K562 (cell line): ENCODE data around the gene KRABD2.
A peak's percentile ranks its signal among the peaks of the same experiment; 100 is the strongest.

Experiments
- CCNT2 ChIP-seq: IDR thresholded peaks from 2 replicates; pipeline ENCODE4 v1.6.1; 2011; ENCODE audit warnings: borderline replicate concordance, low read depth, mild to moderate bottlenecking, moderate library complexity, mixed read lengths, low read length; ENCODE audit not compliant: insufficient read length; ENCODE audit errors: extremely low read depth
- DACH1 ChIP-seq: fragments of 450-650 bp; IDR thresholded peaks from 2 replicates; pipeline ENCODE4 v1.6.1; 2018; ENCODE audit not compliant: partially characterized antibody
- DPF2 ChIP-seq: fragments of 450-650 bp; IDR thresholded peaks from 2 replicates; pipeline ENCODE4 v1.6.1; 2016
- ERF ChIP-seq: fragments of 450-650 bp; formaldehyde crosslinking; IDR thresholded peaks from 2 replicates; pipeline ENCODE4 v1.4.0; 2020; ENCODE audit warnings: mild to moderate bottlenecking, mixed read lengths
- ETV1 ChIP-seq: fragments of 450-650 bp; conservative IDR thresholded peaks from 2 replicates; pipeline ENCODE4 v1.6.1; 2016; ENCODE audit warnings: missing genetic modification characterization, control low read depth, low read depth, missing compliant biosample characterization
- HCFC1 ChIP-seq: IDR thresholded peaks from 2 replicates; pipeline ENCODE4 v1.6.1; 2012; ENCODE audit warnings: low read depth, low read length, improper control_type of control experiment
- ILF3 ChIP-seq: fragments of 450-650 bp; IDR thresholded peaks from 2 replicates; pipeline ENCODE4 v1.6.1; 2018; ENCODE audit warnings: antibody characterized with exemption, mild to moderate bottlenecking, moderate library complexity, borderline replicate concordance
- KDM1A ChIP-seq, 2 experiments: fragments of 450-650 bp; IDR thresholded peaks; 2 replicates each; pipeline ENCODE4 v1.6.1; 2016; ENCODE audit warnings: mild to moderate bottlenecking in 2 of 2
- L3MBTL2 ChIP-seq: fragments of 450-650 bp; IDR thresholded peaks from 2 replicates; pipeline ENCODE4 v1.6.1; 2016; ENCODE audit warnings: mild to moderate bottlenecking, moderate library complexity
- MCM3 ChIP-seq: fragments of 450-650 bp; IDR thresholded peaks from 2 replicates; pipeline ENCODE4 v1.6.1; 2016
- NONO ChIP-seq, 2 experiments: fragments of 200-400 bp in 1 of 2; fragments of 450-650 bp in 1 of 2; formaldehyde crosslinking in 1 of 2; IDR thresholded peaks; 2 replicates each; pipeline ENCODE4 v1.6.1; 2017; ENCODE audit warnings: low read depth in 2 of 2, mild to moderate bottlenecking in 2 of 2, moderate library complexity in 2 of 2, low read length in 1 of 2
- PML ChIP-seq: IDR thresholded peaks from 2 replicates; pipeline ENCODE4 v1.6.1; 2012; ENCODE audit warnings: low read length, inconsistent platforms
- POLR2G ChIP-seq: fragments of 200-400 bp; formaldehyde crosslinking; IDR thresholded peaks from 2 replicates; pipeline ENCODE4 v1.6.1; 2017; ENCODE audit warnings: low read depth, mild to moderate bottlenecking, antibody characterized with exemption, low read length, moderate library complexity
- POLR2H ChIP-seq: IDR thresholded peaks from 2 replicates; pipeline ENCODE4 v1.6.1; 2016; ENCODE audit warnings: missing genetic modification characterization, low read depth, mild to moderate bottlenecking, control low read depth, missing compliant biosample characterization, moderate library complexity
- SIRT6 ChIP-seq: IDR thresholded peaks from one replicate; pipeline ENCODE4 v1.6.1; 2012; ENCODE audit warnings: low read depth, mild to moderate bottlenecking, control low read depth, inconsistent platforms, low read length, moderate library complexity
- TCF7 ChIP-seq: sonication (generic); IDR thresholded peaks from 2 replicates; pipeline ENCODE4 v1.6.1; 2016; ENCODE audit warnings: antibody characterized with exemption, borderline replicate concordance
- TEAD1 ChIP-seq, 2 experiments: fragments of 450-650 bp in 1 of 2; sonication (generic) in 1 of 2; formaldehyde crosslinking; IDR thresholded peaks; 2 replicates each; pipeline versions ENCODE4 v1.4.0 to v1.8.0; 2020 to 2022; ENCODE audit warnings: mild to moderate bottlenecking in 2 of 2, missing genetic modification reagents in 1 of 2
- THRAP3 ChIP-seq: fragments of 450-650 bp; IDR thresholded peaks from 2 replicates; pipeline ENCODE4 v1.6.1; 2016; ENCODE audit warnings: mild to moderate bottlenecking, inconsistent platforms, borderline replicate concordance
- ZBTB17 ChIP-seq: fragments of 450-650 bp; formaldehyde crosslinking; IDR thresholded peaks from 2 replicates; pipeline ENCODE4 v1.4.0; 2020; ENCODE audit warnings: mild to moderate bottlenecking
- ZNF212 ChIP-seq: fragments of 450-650 bp; formaldehyde crosslinking; IDR thresholded peaks from 2 replicates; pipeline ENCODE4 v1.4.0; 2020; ENCODE audit warnings: mild to moderate bottlenecking
- TF ChIP-seq, protein P1 (sequence below), 3 experiments: IDR thresholded peaks in 2 of 3; conservative IDR thresholded peaks in 1 of 3; 2 replicates each; pipeline ENCODE4 v1.5.1; 2011 to 2012; ENCODE audit warnings: low read length in 3 of 3, mild to moderate bottlenecking in 3 of 3, control low read depth in 2 of 3, improper control_type of control experiment in 1 of 3, inconsistent platforms in 1 of 3, low read depth in 1 of 3, mixed read lengths in 1 of 3, moderate library complexity in 1 of 3; ENCODE audit not compliant: insufficient read depth in 2 of 3
- TF ChIP-seq, protein P2 (sequence below): fragments of 250-450 bp; sonication (Bioruptor Pico); IDR thresholded peaks from 2 replicates; pipeline ENCODE4 v1.8.0; 2021; ENCODE audit warnings: moderate library complexity, mild to moderate bottlenecking, inconsistent platforms
- TF ChIP-seq, protein P3 (sequence below): fragments of 450-650 bp; formaldehyde crosslinking; IDR thresholded peaks from 2 replicates; pipeline ENCODE4 v1.4.0; 2020; ENCODE audit warnings: mild to moderate bottlenecking, moderate library complexity
- TF ChIP-seq, protein P4 (sequence below), 2 experiments: IDR thresholded peaks; 2 replicates each; pipeline ENCODE4 v1.6.1; 2011; ENCODE audit warnings: borderline replicate concordance in 1 of 2, control low read depth in 1 of 2, low read depth in 1 of 2, low read length in 1 of 2, mild to moderate bottlenecking in 1 of 2, mixed read lengths in 1 of 2, moderate library complexity in 1 of 2; ENCODE audit not compliant: insufficient read depth in 1 of 2, insufficient read length in 1 of 2, poor library complexity in 1 of 2, severe bottlenecking in 1 of 2; ENCODE audit errors: extremely low read depth in 1 of 2

The KRABD2 gene

DNA sequence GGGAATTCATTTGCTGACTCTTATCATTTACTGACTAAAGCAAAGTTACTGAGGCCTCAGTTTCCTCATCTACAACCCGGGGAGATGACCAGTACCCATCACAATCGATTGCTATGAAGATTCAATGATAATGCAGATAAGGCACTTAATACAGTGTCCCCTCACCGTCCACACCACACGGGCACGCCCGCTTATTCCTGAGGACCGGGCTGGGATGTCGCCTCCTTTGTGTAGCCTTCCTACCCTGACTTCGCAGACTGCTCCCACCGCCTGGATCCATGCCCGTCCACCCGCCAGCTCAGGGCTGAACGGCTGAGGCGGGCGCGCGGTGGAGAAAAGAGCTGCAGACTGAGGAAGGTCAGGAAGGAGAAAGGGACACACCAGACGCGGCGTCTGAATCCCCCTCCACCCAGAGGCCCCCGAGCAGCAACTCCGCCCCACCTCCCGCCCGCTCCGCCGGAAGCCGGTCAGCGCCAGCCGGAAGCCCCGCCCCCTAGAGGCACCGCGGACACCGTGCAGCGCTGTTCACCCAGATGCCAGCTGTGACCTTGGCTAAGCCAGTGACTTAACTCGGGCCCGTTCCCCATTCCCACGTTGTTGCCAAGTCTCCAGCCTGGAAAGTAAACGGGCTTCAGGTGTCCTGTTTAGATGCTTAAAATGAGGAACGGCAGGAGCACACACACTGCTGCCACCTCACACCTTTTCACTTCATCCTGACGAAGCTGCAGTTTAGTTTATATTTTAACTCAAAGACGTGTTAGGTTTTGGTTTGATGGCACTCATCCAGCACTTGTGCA is at the start of gene KRABD2 (continued):
- peak; percentile 64 for TF ChIP-seq CCNT2
- TF ChIP-seq ZBTB17 = peak; percentile 47; the same call in 1 of the 2 replicates
- TF ChIP-seq ILF3 = peak; percentile 64; the same call in 1 of the 2 replicates
- TF ChIP-seq, protein P1, sequence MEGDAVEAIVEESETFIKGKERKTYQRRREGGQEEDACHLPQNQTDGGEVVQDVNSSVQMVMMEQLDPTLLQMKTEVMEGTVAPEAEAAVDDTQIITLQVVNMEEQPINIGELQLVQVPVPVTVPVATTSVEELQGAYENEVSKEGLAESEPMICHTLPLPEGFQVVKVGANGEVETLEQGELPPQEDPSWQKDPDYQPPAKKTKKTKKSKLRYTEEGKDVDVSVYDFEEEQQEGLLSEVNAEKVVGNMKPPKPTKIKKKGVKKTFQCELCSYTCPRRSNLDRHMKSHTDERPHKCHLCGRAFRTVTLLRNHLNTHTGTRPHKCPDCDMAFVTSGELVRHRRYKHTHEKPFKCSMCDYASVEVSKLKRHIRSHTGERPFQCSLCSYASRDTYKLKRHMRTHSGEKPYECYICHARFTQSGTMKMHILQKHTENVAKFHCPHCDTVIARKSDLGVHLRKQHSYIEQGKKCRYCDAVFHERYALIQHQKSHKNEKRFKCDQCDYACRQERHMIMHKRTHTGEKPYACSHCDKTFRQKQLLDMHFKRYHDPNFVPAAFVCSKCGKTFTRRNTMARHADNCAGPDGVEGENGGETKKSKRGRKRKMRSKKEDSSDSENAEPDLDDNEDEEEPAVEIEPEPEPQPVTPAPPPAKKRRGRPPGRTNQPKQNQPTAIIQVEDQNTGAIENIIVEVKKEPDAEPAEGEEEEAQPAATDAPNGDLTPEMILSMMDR (IDR thresholded peaks at IDR 0.05 in 2 of 3, conservative IDR thresholded peaks at IDR 0.05 in 1 of 3; ENCODE audit: insufficient read depth in 2 of 3, low read depth in 1 of 3, low read length in 3 of 3) = peak; percentile 49 to 70 (median 56)
- TF ChIP-seq ZNF212 (CRISPR knock-in tag) = 0 out of 2 replicates have a peak, but pooled peaks have one; percentile 29
- TF ChIP-seq, protein P2, sequence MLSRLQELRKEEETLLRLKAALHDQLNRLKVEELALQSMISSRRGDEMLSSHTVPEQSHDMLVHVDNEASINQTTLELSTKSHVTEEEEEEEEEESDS (CRISPR knock-in tag) = no peak
- no peak for TF ChIP-seq MCM3
- TF ChIP-seq DACH1 = peak; percentile 50
- TF ChIP-seq L3MBTL2 = peak; percentile 78
- no peak for TF ChIP-seq DPF2
- TF ChIP-seq ETV1 (tag) = 0 out of 2 replicates have a peak, but pooled peaks have one; percentile 19
- TF ChIP-seq TEAD1 (CRISPR knock-in tag; IDR thresholded peaks at IDR 0.05) = peak in 1 of 2 experiments; percentile 68; a peak in 2 of 4 replicates
- TF ChIP-seq POLR2G = peak; percentile 84
- TF ChIP-seq HCFC1 = 0 out of 2 replicates have a peak, but pooled peaks have one; percentile 24
- TF ChIP-seq ERF (CRISPR knock-in tag) = peak; percentile 92
- TF ChIP-seq, protein P3, sequence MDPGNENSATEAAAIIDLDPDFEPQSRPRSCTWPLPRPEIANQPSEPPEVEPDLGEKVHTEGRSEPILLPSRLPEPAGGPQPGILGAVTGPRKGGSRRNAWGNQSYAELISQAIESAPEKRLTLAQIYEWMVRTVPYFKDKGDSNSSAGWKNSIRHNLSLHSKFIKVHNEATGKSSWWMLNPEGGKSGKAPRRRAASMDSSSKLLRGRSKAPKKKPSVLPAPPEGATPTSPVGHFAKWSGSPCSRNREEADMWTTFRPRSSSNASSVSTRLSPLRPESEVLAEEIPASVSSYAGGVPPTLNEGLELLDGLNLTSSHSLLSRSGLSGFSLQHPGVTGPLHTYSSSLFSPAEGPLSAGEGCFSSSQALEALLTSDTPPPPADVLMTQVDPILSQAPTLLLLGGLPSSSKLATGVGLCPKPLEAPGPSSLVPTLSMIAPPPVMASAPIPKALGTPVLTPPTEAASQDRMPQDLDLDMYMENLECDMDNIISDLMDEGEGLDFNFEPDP (CRISPR knock-in tag) = no peak
- peak; percentile 98 for TF ChIP-seq THRAP3
- no peak for TF ChIP-seq NONO (IDR thresholded peaks at IDR 0.05; ENCODE audit: low read depth in 2 of 2, low read length in 1 of 2)
- TF ChIP-seq PML = peak; percentile 66; the same call in 1 of the 2 replicates
- TF ChIP-seq SIRT6 = peak; percentile 82
- TF ChIP-seq POLR2H = peak; percentile 39
- TF ChIP-seq, protein P4, sequence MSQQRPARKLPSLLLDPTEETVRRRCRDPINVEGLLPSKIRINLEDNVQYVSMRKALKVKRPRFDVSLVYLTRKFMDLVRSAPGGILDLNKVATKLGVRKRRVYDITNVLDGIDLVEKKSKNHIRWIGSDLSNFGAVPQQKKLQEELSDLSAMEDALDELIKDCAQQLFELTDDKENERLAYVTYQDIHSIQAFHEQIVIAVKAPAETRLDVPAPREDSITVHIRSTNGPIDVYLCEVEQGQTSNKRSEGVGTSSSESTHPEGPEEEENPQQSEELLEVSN (IDR thresholded peaks at IDR 0.05; ENCODE audit: borderline replicate concordance in 1 of 2, extremely low read depth in 1 of 2, insufficient read depth in 1 of 2, insufficient read length in 1 of 2, low read depth in 1 of 2, low read length in 1 of 2, poor library complexity in 1 of 2, severe bottlenecking in 1 of 2) = peak in 1 of 2 experiments; percentile 44
- 0 out of 2 replicates have a peak, but pooled peaks have one; percentile 62 for TF ChIP-seq TCF7
- no peak for TF ChIP-seq KDM1A (IDR thresholded peaks at IDR 0.05)
